Purkinje cell (primary cell): ENCODE data around the gene PCDHA6. TPM values are rescaled to one million over a fixed set of nuclear protein-coding genes. Genes with fewer than 3 reads are reported as not detected.

ENCODE experiments used
- polyA plus RNA-seq: library from polyadenylated mRNA; unstranded; fragments of >200 nt; fragmentation: Nextera tagmentation; gene quantifications from 2 replicates; pipeline ENCODE4 v1.2.1, GENCODE V29; 2014

The PCDHA6 gene, protein sequence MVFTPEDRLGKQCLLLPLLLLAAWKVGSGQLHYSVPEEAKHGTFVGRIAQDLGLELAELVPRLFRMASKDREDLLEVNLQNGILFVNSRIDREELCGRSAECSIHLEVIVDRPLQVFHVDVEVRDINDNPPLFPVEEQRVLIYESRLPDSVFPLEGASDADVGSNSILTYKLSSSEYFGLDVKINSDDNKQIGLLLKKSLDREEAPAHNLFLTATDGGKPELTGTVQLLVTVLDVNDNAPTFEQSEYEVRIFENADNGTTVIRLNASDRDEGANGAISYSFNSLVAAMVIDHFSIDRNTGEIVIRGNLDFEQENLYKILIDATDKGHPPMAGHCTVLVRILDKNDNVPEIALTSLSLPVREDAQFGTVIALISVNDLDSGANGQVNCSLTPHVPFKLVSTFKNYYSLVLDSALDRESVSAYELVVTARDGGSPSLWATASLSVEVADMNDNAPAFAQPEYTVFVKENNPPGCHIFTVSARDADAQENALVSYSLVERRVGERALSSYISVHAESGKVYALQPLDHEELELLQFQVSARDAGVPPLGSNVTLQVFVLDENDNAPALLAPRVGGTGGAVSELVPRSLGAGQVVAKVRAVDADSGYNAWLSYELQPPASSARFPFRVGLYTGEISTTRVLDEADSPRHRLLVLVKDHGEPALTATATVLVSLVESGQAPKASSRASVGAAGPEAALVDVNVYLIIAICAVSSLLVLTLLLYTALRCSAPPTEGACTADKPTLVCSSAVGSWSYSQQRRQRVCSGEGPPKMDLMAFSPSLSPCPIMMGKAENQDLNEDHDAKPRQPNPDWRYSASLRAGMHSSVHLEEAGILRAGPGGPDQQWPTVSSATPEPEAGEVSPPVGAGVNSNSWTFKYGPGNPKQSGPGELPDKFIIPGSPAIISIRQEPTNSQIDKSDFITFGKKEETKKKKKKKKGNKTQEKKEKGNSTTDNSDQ
- polyA plus RNA-seq = 4.0 and 5.4 TPM in 2 replicates

GRCh38 chr5:140827704-140828361 lies at the start of gene PCDHA6:
PCDHA6 (plus strand) TSS chr5:140827960; CDS start chr5:140828092, 132 bp downstream.

GRCh38 chr5:140785905-140786686 lies 41.7 kb upstream of the PCDHA6 start, which contains the start of gene PCDHA1:
PCDHA1 (plus strand) TSS chr5:140786140.

GRCh38 chr5:140794595-140795258 lies 33.0 kb upstream of the PCDHA6 start, which contains the start of gene PCDHA2:
PCDHA2 (plus strand) TSS chr5:140794852.

DNA sequence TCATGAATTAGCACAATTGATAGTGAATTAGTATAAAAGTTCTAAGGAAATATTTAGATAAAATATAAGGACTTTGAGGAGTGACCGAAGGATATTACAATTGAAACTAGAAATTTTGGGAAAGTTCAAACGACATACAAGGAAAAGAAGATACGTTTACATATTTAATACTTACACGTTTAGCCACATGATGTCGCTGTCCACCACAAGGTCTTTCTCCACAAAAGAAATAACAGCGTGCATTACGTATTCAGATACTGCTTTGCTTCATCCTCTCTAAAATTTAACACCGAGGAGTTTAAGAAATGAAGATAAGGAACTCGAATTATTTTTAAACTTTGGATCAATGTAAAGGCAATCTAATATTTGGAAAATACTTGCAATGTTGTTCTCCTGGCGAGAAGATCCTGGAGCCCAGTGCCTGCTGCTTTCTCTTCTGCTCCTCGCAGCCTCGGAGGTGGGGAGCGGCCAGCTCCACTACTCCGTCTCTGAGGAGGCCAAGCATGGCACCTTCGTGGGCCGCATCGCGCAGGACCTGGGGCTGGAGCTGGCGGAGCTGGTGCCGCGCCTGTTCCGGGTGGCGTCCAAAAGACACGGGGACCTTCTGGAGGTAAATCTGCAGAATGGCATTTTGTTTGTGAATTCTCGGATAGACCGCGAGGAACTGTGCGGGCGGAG lies 26.8 kb upstream of the PCDHA6 start, which contains the start of gene PCDHA3:
PCDHA3 (plus strand) TSS at position 242 of the 678 bp plus-strand sequence.

GRCh38 chr5:140806834-140807775 lies 20.7 kb upstream of the PCDHA6 start, which contains the start of gene PCDHA4:
PCDHA4 (plus strand) TSS chr5:140807068.

GRCh38 chr5:140821375-140822280 lies 6.1 kb upstream of the PCDHA6 start, which contains the start of gene PCDHA5:
PCDHA5 (plus strand) TSS chr5:140821613.

GRCh38 chr5:140833993-140834392 lies 6.2 kb downstream of the PCDHA6 start, which contains the start of gene PCDHA7:
PCDHA7 (plus strand) TSS chr5:140834269; CDS start chr5:140834384, 115 bp downstream.

DNA sequence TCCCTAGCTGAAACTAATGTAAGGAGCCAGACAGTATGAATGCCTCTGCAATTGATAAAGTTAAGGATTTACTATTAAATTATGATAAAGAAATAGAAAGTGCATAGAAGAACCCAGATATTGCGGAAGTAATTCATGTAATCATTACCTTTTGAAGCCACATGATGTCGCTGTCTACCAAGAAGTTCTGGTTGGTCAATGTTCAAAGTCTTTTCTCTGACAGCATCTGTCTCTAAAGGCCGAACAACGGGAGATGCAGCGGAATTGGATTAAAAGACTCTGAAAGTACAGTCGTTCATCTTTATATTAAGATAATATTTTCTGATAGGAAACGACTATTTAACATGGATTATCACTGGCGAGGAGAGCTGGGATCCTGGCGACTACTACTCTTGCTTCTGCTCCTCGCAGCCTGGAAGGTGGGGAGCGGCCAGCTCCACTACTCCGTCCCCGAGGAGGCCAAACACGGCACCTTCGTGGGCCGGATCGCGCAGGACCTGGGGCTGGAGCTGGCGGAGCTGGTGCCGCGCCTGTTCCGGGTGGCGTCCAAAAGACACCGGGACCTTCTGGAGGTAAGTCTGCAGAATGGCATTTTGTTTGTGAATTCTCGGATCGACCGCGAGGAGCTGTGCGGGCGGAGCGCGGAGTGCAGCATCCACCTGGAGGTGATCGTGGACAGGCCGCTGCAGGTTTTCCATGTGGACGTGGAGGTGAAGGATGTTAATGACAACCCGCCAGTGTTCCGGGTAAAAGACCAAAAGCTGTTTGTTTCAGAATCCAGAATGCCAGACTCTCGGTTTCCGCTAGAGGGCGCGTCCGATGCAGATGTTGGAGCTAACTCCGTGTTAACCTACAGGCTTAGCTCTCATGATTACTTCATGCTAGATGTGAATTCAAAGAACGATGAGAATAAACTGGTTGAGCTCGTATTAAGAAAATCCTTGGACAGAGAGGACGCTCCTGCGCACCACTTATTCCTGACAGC lies 13.5 kb downstream of the PCDHA6 start, which contains the start of gene PCDHA8:
PCDHA8 (plus strand) TSS at position 210 of the 985 bp plus-strand sequence; CDS start at position 345, 135 bp downstream.

DNA sequence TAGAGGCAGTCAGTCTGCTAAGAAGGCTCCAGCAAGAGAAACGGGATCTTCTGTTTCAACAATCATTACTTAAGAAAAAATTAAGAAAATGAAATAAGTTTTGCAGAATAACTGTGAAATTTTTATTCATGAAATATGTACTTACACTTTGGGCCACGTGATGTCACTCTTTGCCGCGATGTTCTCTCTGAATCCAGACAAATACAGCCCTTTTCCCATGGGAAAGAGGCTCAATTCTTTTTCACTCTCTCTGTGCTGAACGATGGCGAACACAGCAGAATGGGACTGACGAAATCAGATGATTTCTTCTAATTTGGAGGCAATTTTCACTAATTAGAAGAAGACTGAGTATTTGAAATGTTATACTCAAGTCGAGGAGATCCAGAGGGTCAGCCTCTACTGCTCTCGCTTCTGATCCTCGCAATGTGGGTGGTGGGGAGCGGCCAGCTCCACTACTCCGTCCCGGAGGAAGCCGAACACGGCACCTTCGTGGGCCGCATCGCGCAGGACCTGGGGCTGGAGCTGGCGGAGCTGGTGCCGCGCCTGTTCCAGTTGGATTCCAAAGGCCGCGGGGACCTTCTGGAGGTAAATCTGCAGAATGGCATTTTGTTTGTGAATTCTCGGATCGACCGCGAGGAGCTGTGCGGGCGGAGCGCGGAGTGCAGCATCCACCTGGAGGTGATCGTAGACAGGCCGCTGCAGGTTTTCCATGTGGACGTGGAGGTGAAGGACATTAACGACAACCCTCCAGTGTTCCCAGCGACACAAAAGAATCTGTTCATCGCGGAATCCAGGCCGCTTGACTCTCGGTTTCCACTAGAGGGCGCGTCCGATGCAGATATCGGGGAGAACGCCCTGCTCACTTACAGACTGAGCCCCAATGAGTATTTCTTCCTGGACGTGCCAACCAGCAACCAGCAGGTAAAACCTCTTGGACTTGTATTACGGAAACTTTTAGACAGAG lies 20.7 kb downstream of the PCDHA6 start, which contains the start of gene PCDHA9:
PCDHA9 (plus strand) TSS at position 244 of the 964 bp plus-strand sequence; CDS start at position 358, 114 bp downstream.

DNA sequence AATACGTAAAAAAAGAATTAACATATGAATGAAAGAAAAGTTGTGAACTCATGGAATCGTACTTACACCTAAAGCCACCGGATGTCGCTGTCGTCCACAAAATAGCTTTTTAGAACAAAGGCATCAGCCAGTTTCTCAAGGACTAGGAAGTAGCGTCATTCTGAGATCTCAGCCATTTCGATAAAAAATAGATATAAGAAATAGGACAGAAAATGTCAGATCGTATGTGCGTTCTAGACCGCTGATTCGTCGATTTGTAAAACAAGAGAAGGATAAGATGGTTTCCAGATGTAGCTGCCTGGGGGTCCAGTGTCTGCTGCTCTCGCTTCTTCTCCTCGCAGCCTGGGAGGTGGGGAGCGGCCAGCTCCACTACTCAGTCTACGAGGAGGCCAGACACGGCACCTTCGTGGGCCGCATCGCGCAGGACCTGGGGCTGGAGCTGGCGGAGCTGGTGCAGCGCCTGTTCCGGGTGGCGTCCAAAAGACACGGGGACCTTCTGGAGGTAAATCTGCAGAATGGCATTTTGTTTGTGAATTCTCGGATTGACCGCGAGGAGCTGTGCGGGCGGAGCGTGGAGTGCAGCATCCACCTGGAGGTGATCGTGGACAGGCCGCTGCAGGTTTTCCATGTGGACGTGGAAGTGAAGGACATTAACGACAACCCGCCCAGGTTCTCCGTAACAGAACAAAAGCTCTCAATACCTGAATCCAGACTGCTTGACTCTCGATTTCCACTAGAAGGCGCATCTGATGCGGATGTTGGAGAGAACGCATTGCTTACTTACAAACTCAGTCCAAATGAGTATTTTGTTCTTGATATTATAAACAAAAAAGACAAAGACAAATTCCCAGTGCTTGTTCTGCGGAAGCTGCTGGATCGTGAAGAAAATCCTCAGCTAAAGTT lies 28.3 kb downstream of the PCDHA6 start, which contains the start of gene PCDHA10:
PCDHA10 (plus strand) TSS at position 126 of the 903 bp plus-strand sequence; CDS start at position 278, 152 bp downstream.

DNA sequence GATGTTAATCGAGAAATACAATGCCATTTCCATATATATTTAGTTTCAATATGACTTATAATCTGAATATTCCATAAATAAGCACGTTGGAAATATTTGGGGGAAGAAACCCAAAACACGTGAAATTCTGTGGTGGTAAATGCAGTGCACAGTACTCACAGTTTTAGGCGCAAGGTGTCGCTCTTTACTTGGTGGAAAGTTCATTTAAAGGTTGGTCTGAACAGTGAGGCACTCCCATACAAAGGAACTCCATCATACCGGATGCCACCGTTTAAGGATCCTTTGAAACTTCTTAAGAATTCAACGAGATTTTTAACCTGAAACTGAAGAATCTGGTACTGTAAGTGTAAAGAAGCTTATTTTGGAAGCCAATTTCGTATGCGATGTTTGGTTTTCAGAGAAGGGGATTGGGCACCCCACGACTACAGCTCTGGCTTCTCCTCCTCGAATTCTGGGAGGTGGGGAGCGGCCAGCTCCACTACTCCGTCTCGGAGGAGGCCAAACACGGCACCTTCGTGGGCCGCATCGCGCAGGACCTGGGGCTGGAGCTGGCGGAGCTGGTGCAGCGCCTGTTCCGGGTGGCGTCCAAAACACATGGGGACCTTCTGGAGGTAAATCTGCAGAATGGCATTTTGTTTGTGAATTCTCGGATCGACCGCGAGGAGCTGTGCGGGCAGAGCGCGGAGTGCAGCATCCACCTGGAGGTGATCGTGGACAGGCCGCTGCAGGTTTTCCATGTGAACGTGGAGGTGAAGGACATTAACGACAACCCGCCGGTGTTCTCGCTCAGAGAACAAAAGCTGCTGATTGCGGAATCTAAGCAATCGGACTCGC lies 41.2 kb downstream of the PCDHA6 start, which contains the start of gene PCDHA11:
PCDHA11 (plus strand) TSS at position 237 of the 834 bp plus-strand sequence; CDS start at position 384, 147 bp downstream.

DNA sequence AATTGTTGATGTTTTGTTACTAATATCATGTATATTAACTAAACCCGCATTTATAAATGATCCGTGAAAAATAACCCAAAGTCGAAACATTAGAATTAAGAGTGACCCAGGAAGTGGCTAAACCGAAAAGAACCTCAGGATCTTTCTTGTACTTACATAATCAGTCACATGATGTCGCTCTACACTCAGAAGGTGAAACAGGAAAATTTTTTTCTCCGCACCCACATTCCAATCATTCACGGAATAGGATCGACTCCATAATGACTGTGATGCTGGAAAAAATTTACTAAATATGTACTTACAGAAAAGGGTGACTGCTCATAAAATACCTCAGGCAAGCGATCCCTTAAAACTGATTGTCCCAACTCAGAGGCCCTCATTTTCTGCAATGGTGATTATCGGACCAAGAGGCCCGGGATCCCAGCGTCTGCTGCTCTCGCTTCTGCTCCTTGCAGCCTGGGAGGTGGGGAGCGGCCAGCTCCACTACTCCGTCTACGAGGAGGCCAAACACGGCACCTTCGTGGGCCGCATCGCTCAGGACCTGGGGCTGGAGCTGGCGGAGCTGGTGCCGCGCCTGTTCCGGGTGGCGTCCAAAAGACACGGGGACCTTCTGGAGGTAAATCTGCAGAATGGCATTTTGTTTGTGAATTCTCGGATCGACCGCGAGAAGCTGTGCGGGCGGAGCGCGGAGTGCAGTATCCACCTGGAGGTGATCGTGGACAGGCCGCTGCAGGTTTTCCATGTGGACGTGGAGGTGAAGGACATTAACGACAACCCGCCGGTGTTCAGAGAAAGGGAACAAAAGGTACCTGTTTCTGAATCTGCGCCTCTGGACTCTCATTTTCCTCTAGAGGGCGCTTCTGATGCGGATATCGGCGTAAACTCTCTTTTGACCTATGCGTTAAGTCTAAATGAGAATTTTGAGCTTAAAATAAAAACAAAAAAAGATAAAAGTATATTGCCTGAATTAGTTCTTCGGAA lies 47.6 kb downstream of the PCDHA6 start, which contains the start of gene PCDHA12:
PCDHA12 (plus strand) TSS at position 224 of the 981 bp plus-strand sequence; CDS start at position 389, 165 bp downstream.

